GM21528 (cell line): ENCODE data around the gene ADGRV1.

ENCODE experiments used
- ATAC-seq: cut with Tn5 transposase; IDR thresholded peaks from one replicate; pipeline ENCODE4 v1.9.1; 2021; ENCODE audit warnings: mild to moderate bottlenecking, moderate library complexity; ENCODE audit not compliant: unreplicated experiment, low FRiP score

ADGRV1 gene

DNA sequence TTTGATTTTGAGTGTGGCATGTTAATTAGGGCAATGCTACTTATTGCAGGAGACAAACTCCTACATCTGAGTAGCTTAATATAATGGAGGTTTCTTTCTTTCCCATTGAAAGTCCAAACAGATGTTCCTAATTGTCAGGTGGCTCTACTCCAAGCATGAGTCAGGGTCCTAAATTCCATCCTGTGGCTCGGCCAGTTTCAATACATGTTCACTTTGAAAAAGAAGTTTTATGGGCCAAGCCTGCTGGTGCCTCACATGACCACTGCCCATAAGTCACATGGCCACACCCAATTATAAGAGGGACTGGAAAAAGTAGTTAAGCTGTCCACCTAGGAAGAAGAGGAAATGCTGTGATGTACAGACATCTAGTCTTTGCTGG, 654.1 kb downstream of the ADGRV1 start:
- ATAC-seq, result no peak
